EH (cell line): ENCODE measurements around the gene DNMT3B.
"Not testable (repeated sequence)": the region's sequence is repeated elsewhere in the genome, so short reads cannot be mapped to it uniquely, and the experiment has no call there.

Source experiments
- DNase-seq: peaks from one replicate; pipeline ENCODE4 v3.0.0-alpha.2; 2015; ENCODE audit warnings: low read depth

Gene DNMT3B

GRCh38 chr20:32792316-32792715 lies 30.1 kb downstream of the DNMT3B start:
- DNase-seq = peak; percentile 28

- DNase-seq = no peak
These were observed 30.7 kb downstream of the DNMT3B start for GRCh38 chr20:32792731-32793458.

- DNase-seq = no peak
These were observed 34.3 kb downstream of the DNMT3B start for GRCh38 chr20:32796383-32796948.

GRCh38 chr20:32796981-32797451 lies 34.8 kb downstream of the DNMT3B start:
- DNase-seq = no peak

- not testable (repeated sequence) for DNase-seq
These were observed 35.4 kb downstream of the DNMT3B start for GRCh38 chr20:32797571-32797970.

GRCh38 chr20:32798046-32798981 lies 36.1 kb downstream of the DNMT3B start:
- DNase-seq = no peak

GRCh38 chr20:32803092-32803491 lies 40.9 kb downstream of the DNMT3B start:
- no peak for DNase-seq

- no peak for DNase-seq
These were observed 42.0 kb downstream of the DNMT3B start for GRCh38 chr20:32804022-32804715.

GRCh38 chr20:32804817-32805216 lies 42.6 kb downstream of the DNMT3B start:
- no peak for DNase-seq

- DNase-seq = no peak
These were observed 43.5 kb downstream of the DNMT3B start for GRCh38 chr20:32805721-32806120.

- DNase-seq = no peak
These were observed 44.2 kb downstream of the DNMT3B start for GRCh38 chr20:32806356-32806755.

- DNase-seq = no peak
These were observed 45.5 kb downstream of the DNMT3B start for GRCh38 chr20:32807706-32808105.

- DNase-seq = no peak
These were observed 46.3 kb downstream of the DNMT3B start for GRCh38 chr20:32808438-32808837.

- no peak for DNase-seq
These were observed 47.7 kb downstream of the DNMT3B start for GRCh38 chr20:32809907-32810306.

- no peak for DNase-seq
These were observed 48.8 kb downstream of the DNMT3B start for GRCh38 chr20:32810941-32811340.

- no peak for DNase-seq
These were observed 49.7 kb downstream of the DNMT3B start for GRCh38 chr20:32811886-32812285.

- DNase-seq = no peak
These were observed 58.0 kb downstream of the DNMT3B start for GRCh38 chr20:32819992-32820697.

GRCh38 chr20:32820698-32821377 lies 58.7 kb downstream of the DNMT3B start:
- DNase-seq = no peak

GRCh38 chr20:32822225-32822624 lies 60.0 kb downstream of the DNMT3B start:
- peak; percentile 7 for DNase-seq

GRCh38 chr20:32823078-32823477 lies 60.9 kb downstream of the DNMT3B start:
- DNase-seq = peak; percentile 86
